Spleen (tissue), 11 donors: Measurements from ENCODE around the gene MCF2L. TPM values are rescaled to one million over a fixed set of nuclear protein-coding genes. Genes with fewer than 3 reads are reported as not detected.
"Not testable (repeated sequence)": the region's sequence is repeated elsewhere in the genome, so short reads cannot be mapped to it uniquely, and the experiment has no call there.

Experiments
- DNase-seq: peaks from one replicate; pipeline ENCODE4 v3.0.0-alpha.2; 2020
- H3K27ac ChIP-seq, 8 donors: fragments of 200-600 bp; sonication (generic) in 7 of 8; 1 replicate in 4 of 8; 2 replicates in 4 of 8; pipeline versions ENCODE4 v1.5.0 to v1.8.0; 2016 to 2021; ENCODE audit warnings: inconsistent platforms in 4 of 8, mild to moderate bottlenecking in 4 of 8, moderate library complexity in 1 of 8
- H3K27me3 ChIP-seq, 7 donors: fragments of 200-600 bp; sonication (generic) in 6 of 7; replicated peaks in 1 of 7; 1 replicate in 4 of 7; 2 replicates in 3 of 7; pipeline versions ENCODE4 v1.5.0 to v1.8.0; 2016 to 2021; ENCODE audit warnings: inconsistent platforms in 3 of 7, mild to moderate bottlenecking in 1 of 7
- H3K36me3 ChIP-seq, 6 donors: fragments of 200-600 bp; sonication (generic) in 5 of 6; 1 replicate in 4 of 6; 2 replicates in 2 of 6; pipeline versions ENCODE4 v1.5.0 to v1.8.0; 2016 to 2021; ENCODE audit warnings: inconsistent platforms in 2 of 6
- H3K4me1 ChIP-seq, 6 donors: fragments of 200-600 bp; sonication (generic) in 5 of 6; 1 replicate in 3 of 6; 2 replicates in 3 of 6; pipeline versions ENCODE4 v1.5.0 to v1.8.0; 2016 to 2021; ENCODE audit warnings: inconsistent platforms in 3 of 6
- H3K4me3 ChIP-seq, 8 donors: fragments of 200-600 bp; sonication (generic) in 7 of 8; 1 replicate in 4 of 8; 2 replicates in 4 of 8; pipeline versions ENCODE4 v1.5.0 to v1.8.0; 2016 to 2021; ENCODE audit warnings: inconsistent platforms in 4 of 8, mild to moderate bottlenecking in 4 of 8, moderate library complexity in 2 of 8
- H3K9me3 ChIP-seq, 8 donors: fragments of 200-600 bp; sonication (generic) in 7 of 8; 1 replicate in 4 of 8; 2 replicates in 4 of 8; pipeline versions ENCODE4 v1.5.0 to v1.8.0; 2016 to 2021; ENCODE audit warnings: inconsistent platforms in 4 of 8
- POLR2A ChIP-seq, 3 donors: fragments of 450-650 bp; IDR thresholded peaks; one replicate each; pipeline ENCODE4 v1.5.1; 2017; ENCODE audit warnings: antibody characterized with exemption in 3 of 3, mild to moderate bottlenecking in 1 of 3
- POLR2AphosphoS5 ChIP-seq, 3 donors: sonication (generic); formaldehyde crosslinking; IDR thresholded peaks; one replicate each; pipeline ENCODE4 v1.5.1; 2017; ENCODE audit warnings: antibody characterized with exemption in 3 of 3
- WGBS, 5 donors: extraction: QIAGEN DNeasy Blood & Tissue Kit in 3 of 5; methylation state at CpG; one replicate each; pipeline versions ENCODE4 v1.1.5 to v1.1.7; 2013 to 2018; 5-methylcytosine and 5-hydroxymethylcytosine counted together
- intact Hi-C: fragments of 100-400 bp; cut with DNase I; formaldehyde crosslinking; loops from one replicate; pipeline ENCODE4 v1.15.0; 2023; ENCODE audit warnings: low total_unique reads
- polyA plus RNA-seq, 3 donors: library from polyadenylated mRNA; stranded (reverse); fragments of 200-250 nt; gene quantifications; one replicate each; pipeline ENCODE4 v1.2.1, GENCODE V29; 2013
- total RNA-seq, 7 donors: library from RNA; depleted of rRNA in 3 of 7; stranded (reverse); fragments of >200 nt in 3 of 7; fragmentation: NEBNext Ultra II Directional in 4 of 7; extraction: Animal tissue kit (Norgen Biotek cat#: 25700) in 4 of 7; gene quantifications; one replicate each; pipeline versions ENCODE4 v1.1.0 to v1.2.1, GENCODE V29; 2016 to 2021
- TF ChIP-seq, protein P1 (sequence below), 11 experiments: fragments of 200-600 bp in 7 of 11; fragments of 450-650 bp in 4 of 11; sonication (generic) in 4 of 11; IDR thresholded peaks in 8 of 11; conservative IDR thresholded peaks in 3 of 11; 1 replicate in 7 of 11; 2 replicates in 4 of 11; pipeline versions ENCODE4 v1.4.0 to v1.8.0; 2016 to 2021; ENCODE audit warnings: antibody characterized with exemption in 11 of 11, inconsistent platforms in 4 of 11, mild to moderate bottlenecking in 1 of 11
- donor health status: healthy with polysubstance abuse.
- donor health status: DM: no; HTN: no; CAD: no; lungs with moderate emphysema.
- donor health status: DM: no; HTN: no; CAD: no.
- donor health status: Bipolar disorder and iron deficiency.
- donor health status: healthy.
- donor health status: DM: no; HTN: no; CAD: no.
- donor health status: DM: yes; HTN: yes; CAD: no.

Gene MCF2L
- total and polyA plus RNA-seq, 10 donors = 4.3 to 21.4 (median 13.0) TPM

DNA sequence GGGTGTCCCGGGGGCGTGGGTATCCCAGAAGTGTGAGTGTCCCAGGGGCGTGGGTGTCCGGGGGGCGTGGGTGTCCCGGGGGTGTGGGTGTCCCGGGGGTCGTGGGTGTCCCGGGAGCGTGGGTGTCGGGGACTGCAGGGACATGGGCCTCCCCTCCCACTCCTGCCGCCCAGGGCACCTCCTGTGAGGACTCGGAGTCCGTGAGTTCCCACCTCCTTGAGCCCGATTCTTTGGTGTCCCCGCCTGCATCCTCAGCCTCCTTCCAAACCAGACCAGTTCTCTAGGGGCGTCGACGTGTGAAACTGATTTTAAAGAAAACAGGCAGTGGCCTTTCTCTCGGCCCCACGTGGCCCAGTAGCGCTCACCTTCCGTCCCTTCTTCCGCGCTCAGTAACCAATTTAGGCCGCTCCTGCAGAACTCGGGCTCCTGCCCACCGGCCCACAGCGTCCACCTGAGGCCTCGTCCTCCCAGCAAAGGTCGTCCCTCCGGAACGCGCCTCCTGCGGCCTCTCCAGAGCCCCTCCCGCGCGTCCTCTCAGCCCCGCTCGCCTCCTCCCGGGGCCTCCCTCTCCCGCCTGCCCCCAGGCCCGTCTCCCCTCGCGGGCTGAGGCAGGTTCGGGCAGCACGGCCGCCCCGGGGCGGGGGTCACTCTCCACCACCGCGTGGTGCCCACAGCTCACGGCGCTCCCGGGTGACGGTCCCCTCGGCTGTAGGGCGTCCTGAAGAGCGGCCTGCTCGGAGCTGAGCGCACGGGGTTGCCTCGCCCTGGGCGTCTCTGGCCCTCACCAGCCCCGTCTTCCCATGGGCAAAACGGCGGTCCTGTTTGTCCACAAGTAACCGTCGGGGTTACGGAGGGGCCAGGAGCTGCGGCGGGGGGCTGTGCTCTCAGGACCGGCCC, 140.4 kb downstream of the MCF2L start:
- H3K27ac ChIP-seq = no peak overlapping the region
- DNase-seq = peak; percentile 65
- no peaks in the 10 kb centered on the region for H3K36me3 ChIP-seq
- intact Hi-C loops = no loop called here
- no peak for TF ChIP-seq POLR2AphosphoS5 (IDR thresholded peaks at IDR 0.05)
- TF ChIP-seq, protein P1, sequence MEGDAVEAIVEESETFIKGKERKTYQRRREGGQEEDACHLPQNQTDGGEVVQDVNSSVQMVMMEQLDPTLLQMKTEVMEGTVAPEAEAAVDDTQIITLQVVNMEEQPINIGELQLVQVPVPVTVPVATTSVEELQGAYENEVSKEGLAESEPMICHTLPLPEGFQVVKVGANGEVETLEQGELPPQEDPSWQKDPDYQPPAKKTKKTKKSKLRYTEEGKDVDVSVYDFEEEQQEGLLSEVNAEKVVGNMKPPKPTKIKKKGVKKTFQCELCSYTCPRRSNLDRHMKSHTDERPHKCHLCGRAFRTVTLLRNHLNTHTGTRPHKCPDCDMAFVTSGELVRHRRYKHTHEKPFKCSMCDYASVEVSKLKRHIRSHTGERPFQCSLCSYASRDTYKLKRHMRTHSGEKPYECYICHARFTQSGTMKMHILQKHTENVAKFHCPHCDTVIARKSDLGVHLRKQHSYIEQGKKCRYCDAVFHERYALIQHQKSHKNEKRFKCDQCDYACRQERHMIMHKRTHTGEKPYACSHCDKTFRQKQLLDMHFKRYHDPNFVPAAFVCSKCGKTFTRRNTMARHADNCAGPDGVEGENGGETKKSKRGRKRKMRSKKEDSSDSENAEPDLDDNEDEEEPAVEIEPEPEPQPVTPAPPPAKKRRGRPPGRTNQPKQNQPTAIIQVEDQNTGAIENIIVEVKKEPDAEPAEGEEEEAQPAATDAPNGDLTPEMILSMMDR (IDR thresholded peaks at IDR 0.05 in 8 of 11, conservative IDR thresholded peaks at IDR 0.05 in 3 of 11) = no peak
- no peak for TF ChIP-seq POLR2A (IDR thresholded peaks at IDR 0.05)
- no peaks in the 10 kb centered on the region for H3K9me3 ChIP-seq
- 28 to 38% (median 35%) methylated on average over 57 to 73 of the region's 73 CpGs for WGBS, 5 donors
- peaks cover 0 to 43% (median 21%) of the 10 kb centered on the region in 7 donors for H3K27me3 ChIP-seq
- peaks cover 9 to 18% (median 15%) of the 10 kb centered on the region in 6 donors for H3K4me1 ChIP-seq
- H3K4me3 ChIP-seq = peak overlapping the region in 6 of 8 donors; percentile 25 to 68 (median 42)

DNA sequence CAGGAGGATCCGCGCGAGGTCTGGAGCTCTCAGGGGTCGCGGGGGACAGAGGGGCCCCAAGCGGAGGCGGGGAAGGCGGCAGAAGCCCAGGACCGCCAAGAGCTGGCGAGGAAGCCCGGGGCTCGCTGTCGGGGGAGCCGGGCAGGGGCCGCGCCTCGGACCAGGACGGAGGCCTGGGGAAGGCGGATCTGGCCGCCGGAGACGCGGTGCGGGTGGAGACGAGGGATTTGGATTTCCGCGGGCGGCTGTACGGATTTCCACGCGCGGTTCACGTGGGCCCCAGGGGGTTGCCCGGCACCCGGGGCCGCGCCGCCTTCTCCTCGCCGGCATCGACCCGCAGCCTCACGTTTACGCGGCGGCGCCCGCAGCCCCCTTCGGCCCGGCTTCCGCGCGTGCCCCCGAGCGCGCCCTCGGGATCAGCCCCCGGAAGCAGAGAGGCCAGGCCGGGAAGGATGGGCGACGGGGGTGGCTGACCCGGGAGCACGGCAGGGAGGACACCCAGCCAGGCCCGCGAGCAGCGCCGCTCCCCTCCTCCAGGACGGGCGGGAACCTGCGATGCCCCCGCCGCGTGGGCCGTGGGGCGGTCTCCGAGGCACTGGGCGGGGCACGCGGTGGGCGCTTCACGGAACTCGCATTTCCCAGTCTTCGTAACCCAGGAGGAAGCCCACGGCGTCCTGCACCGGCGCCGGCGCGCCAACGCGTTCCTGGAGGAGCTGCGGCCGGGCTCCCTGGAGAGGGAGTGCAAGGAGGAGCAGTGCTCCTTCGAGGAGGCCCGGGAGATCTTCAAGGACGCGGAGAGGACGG, 141.2 kb downstream of the MCF2L start:
- Histone ChIP-seq H3K4me3 (peak overlapping the region; percentile 25 to 68 (median 40)), H3K9me3 (no peaks in the 10 kb centered on the region), H3K4me1 (peaks cover 9 to 18% (median 15%) of the 10 kb centered on the region in 6 donors), H3K27ac (no peak overlapping the region), H3K27me3 (peaks cover 0 to 40% (median 21%) of the 10 kb centered on the region in 7 donors), H3K36me3 (no peaks in the 10 kb centered on the region)
- TF ChIP-seq POLR2AphosphoS5 (IDR thresholded peaks at IDR 0.05) (peak in 1 of 3 donors; percentile 22), POLR2A (IDR thresholded peaks at IDR 0.05) (no peak)
- peak; percentile 59 for DNase-seq
- 2 to 11% (median 3%) methylated on average over 35 to 99 of the region's 99 CpGs for WGBS, 5 donors
- intact Hi-C loops = no loop called here

DNA sequence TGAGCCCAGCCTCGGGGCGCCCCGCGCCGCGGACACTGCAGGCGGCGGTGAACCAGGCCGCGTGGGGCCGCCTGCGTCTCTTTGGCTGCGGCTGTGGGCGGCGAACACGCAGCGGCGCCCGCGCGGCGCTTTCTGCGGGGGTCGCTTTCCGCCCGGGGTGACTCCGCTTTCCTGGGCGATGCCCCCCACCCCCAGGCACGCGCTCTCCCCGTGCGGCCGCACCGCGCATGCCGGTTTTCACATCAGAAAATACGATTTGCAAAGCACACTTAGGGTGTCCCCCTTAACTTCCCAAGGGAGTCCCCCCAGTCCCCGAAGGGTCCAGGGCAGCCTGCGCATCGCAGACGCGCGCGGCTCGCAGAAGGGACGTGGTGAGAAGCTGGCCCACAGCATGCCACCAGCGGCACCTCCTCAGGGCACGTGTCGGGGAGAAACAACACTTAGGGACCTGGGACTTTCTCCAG, 141.9 kb downstream of the MCF2L start:
- Histone ChIP-seq H3K4me1 (peaks cover 9 to 18% (median 15%) of the 10 kb centered on the region in 6 donors), H3K4me3 (peak overlapping the region in 7 of 8 donors; percentile 25 to 68 (median 41)), H3K9me3 (no peaks in the 10 kb centered on the region), H3K27me3 (peaks cover 0 to 36% (median 21%) of the 10 kb centered on the region in 7 donors), H3K27ac (no peak overlapping the region), H3K36me3 (no peaks in the 10 kb centered on the region)
- intact Hi-C loops = no loop called here
- no peak for DNase-seq
- WGBS, 5 donors = 20 to 28% (median 24%) methylated on average over 32 to 49 of the region's 49 CpGs
- TF ChIP-seq POLR2AphosphoS5 (IDR thresholded peaks at IDR 0.05) = no peak
- no peak for TF ChIP-seq POLR2A (IDR thresholded peaks at IDR 0.05)
- TF ChIP-seq, protein P1 (IDR thresholded peaks at IDR 0.05 in 8 of 11, conservative IDR thresholded peaks at IDR 0.05 in 3 of 11) = no peak

DNA sequence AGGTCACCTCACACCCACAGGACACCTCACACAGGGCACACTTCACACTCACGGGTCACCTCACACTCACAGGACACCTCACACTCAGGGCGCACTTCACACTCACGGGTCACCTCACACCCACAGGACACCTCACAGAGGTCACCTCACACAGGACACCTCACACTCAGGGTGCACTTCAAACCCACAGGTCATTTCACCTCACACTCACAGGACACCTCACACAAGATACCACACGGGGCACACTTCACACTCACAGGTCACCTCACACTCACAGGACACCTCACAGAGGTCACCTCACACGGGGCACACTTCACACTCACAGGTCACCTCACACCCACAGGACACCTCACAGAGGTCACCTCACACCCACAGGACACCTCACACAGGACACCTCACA, 142.8 kb downstream of the MCF2L start:
- Histone ChIP-seq H3K27me3 (peaks cover 0 to 34% (median 21%) of the 10 kb centered on the region in 7 donors), H3K4me1 (peaks cover 9 to 18% (median 15%) of the 10 kb centered on the region in 6 donors)
- WGBS, 5 donors = 83 to 94% (median 89%) methylated on average over 5 of the region's 5 CpGs
- DNase-seq = peak; percentile 34
- intact Hi-C loops, H3K27ac ChIP-seq, H3K4me3 ChIP-seq, H3K36me3 ChIP-seq, H3K9me3 ChIP-seq: not testable (repeated sequence)

DNA sequence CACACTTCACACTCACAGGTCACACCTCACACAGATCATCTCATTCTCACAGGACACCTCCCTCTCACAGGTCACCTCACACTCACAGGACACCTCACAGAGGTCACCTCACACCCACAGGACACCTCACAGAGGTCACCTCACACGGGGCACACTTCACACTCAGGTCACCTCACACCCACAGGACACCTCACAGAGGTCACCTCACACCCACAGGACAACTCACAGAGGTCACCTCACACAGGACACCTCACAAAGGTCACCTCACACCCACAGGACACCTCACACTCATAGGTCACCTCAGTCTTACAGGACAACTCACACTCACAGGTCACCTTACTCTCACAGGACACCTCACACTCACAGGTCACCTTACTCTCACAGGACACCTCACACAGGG, 143.5 kb downstream of the MCF2L start:
- H3K4me3 ChIP-seq, H3K9me3 ChIP-seq, DNase-seq, H3K36me3 ChIP-seq, intact Hi-C loops, H3K27ac ChIP-seq: not testable (repeated sequence)
- 58 to 85% (median 77%) methylated on average over 1 of the region's 1 CpG for WGBS, 5 donors
- Histone ChIP-seq H3K4me1 (peaks cover 9 to 18% (median 15%) of the 10 kb centered on the region in 6 donors), H3K27me3 (peaks cover 0 to 31% (median 21%) of the 10 kb centered on the region in 7 donors)
